Mammary epithelial cell (primary cell): ENCODE results near the gene IRX4.

Source experiments
- CTCF ChIP-seq, 2 donors: IDR thresholded peaks in 1 of 2; conservative IDR thresholded peaks in 1 of 2; 2 replicates each; pipeline ENCODE4 v1.5.1; 2011 to 2012; ENCODE audit warnings: inconsistent platforms in 2 of 2, low read length in 2 of 2, mild to moderate bottlenecking in 2 of 2, control low read depth in 1 of 2, low read depth in 1 of 2; ENCODE audit not compliant: insufficient read depth in 1 of 2; ENCODE audit errors: extremely low read depth in 1 of 2
- EZH2 ChIP-seq: IDR thresholded peaks from 2 replicates; pipeline ENCODE4 v1.6.1; 2012; ENCODE audit warnings: low read length, inconsistent platforms, borderline replicate concordance

GRCh38 chr5:1879292-1880263 is 3.1 kb downstream of the IRX4 start:
- TF ChIP-seq CTCF (conservative IDR thresholded peaks at IDR 0.05 in 1 of 2, IDR thresholded peaks at IDR 0.05 in 1 of 2; ENCODE audit: extremely low read depth in 1 of 2, insufficient read depth in 1 of 2, low read depth in 1 of 2, low read length in 2 of 2) (no peak), EZH2 (no peak)
